GM19328 (cell line): Measurements from ENCODE around the gene POLE.
A peak's percentile ranks its signal among the peaks of the same experiment; 100 is the strongest.

Source experiments
- ATAC-seq: cut with Tn5 transposase; IDR thresholded peaks from one replicate; pipeline ENCODE4 v1.9.1; 2021; ENCODE audit warnings: mild to moderate bottlenecking, moderate library complexity; ENCODE audit not compliant: unreplicated experiment

The POLE gene

GRCh38 chr12:132687211-132688164 lies at the start of gene POLE, which contains the start of gene PXMP2:
Gene POLE, minus strand, starts transcription at chr12:132687342. Its CDS starts 27 bp downstream, at chr12:132687315.
Gene PXMP2, plus strand, starts transcription at chr12:132687587. Its CDS starts 84 bp downstream, at chr12:132687671.
- peak; percentile 90 for ATAC-seq

GRCh38 chr12:132736913-132737312 lies 49.8 kb upstream of the POLE start:
- no peak for ATAC-seq

- ATAC-seq: no peak
Observed at GRCh38 chr12:132736378-132736777, 49.2 kb upstream of the POLE start.

GRCh38 chr12:132735496-132735895 lies 48.4 kb upstream of the POLE start:
- ATAC-seq: no peak

- no peak for ATAC-seq
Observed at GRCh38 chr12:132734206-132734605, 47.1 kb upstream of the POLE start.

- ATAC-seq: no peak
Observed at GRCh38 chr12:132731574-132731973, 44.4 kb upstream of the POLE start.

- ATAC-seq: no peak
Observed at GRCh38 chr12:132730353-132730752, 43.2 kb upstream of the POLE start.

GRCh38 chr12:132729541-132730320 lies 42.6 kb upstream of the POLE start:
- no peak for ATAC-seq

- no peak for ATAC-seq
Observed at GRCh38 chr12:132728502-132728901, 41.4 kb upstream of the POLE start.

GRCh38 chr12:132727091-132727794 lies 40.1 kb upstream of the POLE start:
- no peak for ATAC-seq

- no peak for ATAC-seq
Observed at GRCh38 chr12:132726386-132726785, 39.2 kb upstream of the POLE start.

GRCh38 chr12:132724506-132725241 lies 37.5 kb upstream of the POLE start:
- ATAC-seq: no peak

GRCh38 chr12:132723764-132724140 lies 36.6 kb upstream of the POLE start:
- ATAC-seq: no peak

GRCh38 chr12:132723015-132723763 lies 36.0 kb upstream of the POLE start:
- ATAC-seq: no peak

- ATAC-seq: no peak
Observed at GRCh38 chr12:132720606-132721345, 33.6 kb upstream of the POLE start.

- ATAC-seq: no peak
Observed at GRCh38 chr12:132719954-132720324, 32.8 kb upstream of the POLE start.

GRCh38 chr12:132719141-132719953 lies 32.2 kb upstream of the POLE start:
- no peak for ATAC-seq

GRCh38 chr12:132718644-132719043 lies 31.5 kb upstream of the POLE start:
- ATAC-seq: no peak
